Suprapubic skin (tissue), 3 donors: ENCODE measurements around the gene COMT.
"Not testable (repeated sequence)": the region's sequence is repeated elsewhere in the genome, so short reads cannot be mapped to it uniquely, and the experiment has no call there.

Source experiments
- CTCF ChIP-seq, 2 donors: fragments of 200-600 bp in 1 of 2; fragments of 450-650 bp in 1 of 2; sonication (generic) in 1 of 2; IDR thresholded peaks; one replicate each; pipeline ENCODE4 v1.5.1; 2016 to 2019; ENCODE audit warnings: antibody characterized with exemption in 2 of 2, mild to moderate bottlenecking in 1 of 2, moderate library complexity in 1 of 2
- POLR2AphosphoS5 ChIP-seq, 3 donors: sonication (generic); formaldehyde crosslinking; IDR thresholded peaks; one replicate each; pipeline ENCODE4 v1.6.1; 2017; ENCODE audit warnings: antibody characterized with exemption in 3 of 3

DNA sequence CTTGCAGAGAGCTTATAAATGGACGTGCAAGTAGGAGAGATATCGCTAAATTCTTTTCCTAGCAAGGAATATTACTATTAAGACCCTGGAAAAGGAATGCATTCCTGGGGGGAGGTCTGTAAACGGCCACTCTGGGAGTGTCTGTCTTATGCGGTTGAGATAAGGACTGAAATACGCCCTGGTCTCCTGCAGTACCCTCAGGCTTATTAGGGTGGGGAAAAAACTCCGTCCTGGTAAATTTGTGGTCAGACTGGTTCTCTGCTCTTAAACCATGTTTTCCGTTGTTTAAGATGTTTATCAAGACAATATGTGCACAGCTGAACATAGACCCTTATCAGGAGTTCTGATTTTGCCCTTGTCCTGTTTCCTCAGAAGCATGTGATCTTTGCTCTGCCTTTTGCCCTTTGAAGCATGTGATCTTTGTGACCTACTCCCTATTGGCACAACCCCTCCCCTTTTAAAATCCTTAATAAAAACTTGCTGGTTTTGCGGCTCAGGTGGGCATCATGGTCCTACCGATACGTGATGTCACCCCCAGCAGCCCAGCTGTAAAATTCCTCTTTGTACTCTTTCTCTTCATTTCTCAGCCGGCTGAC is 6.4 kb upstream of the COMT start:
- TF ChIP-seq CTCF, POLR2AphosphoS5 (IDR thresholded peaks at IDR 0.05): not testable (repeated sequence)
